ENCODE data around the gene ZBED2.

ZBED2 gene

GRCh38 chr3:111578867-111579266, 16.3 kb downstream of the ZBED2 start:
- Histone ChIP-seq H3K4me3 (ENCODE audit: low read depth, low read length) (no peak overlapping the region), H3K27ac (no peak overlapping the region), H3K9me3 (ENCODE audit: severe bottlenecking) (peaks cover 2% of the 10 kb centered on the region), H3K36me3 (no peaks in the 10 kb centered on the region), H3K27me3 (ENCODE audit: insufficient read depth, low read depth, severe bottlenecking) (no peaks in the 10 kb centered on the region)
- no peak for TF ChIP-seq CTCF (IDR thresholded peaks at IDR 0.05; ENCODE audit: low read depth, low read length)
- DNase-seq, result no peak

- Histone ChIP-seq H3K27ac (no peak overlapping the region), H3K27me3 (ENCODE audit: insufficient read depth, low read depth, severe bottlenecking) (no peaks in the 10 kb centered on the region), H3K4me3 (ENCODE audit: low read depth, low read length) (no peak overlapping the region), H3K9me3 (ENCODE audit: severe bottlenecking) (peaks cover 2% of the 10 kb centered on the region), H3K36me3 (no peaks in the 10 kb centered on the region)
- DNase-seq, result peak; percentile 22
- peak; percentile 52 for TF ChIP-seq CTCF (IDR thresholded peaks at IDR 0.05; ENCODE audit: low read depth, low read length)
Measured at GRCh38 chr3:111577798-111578685, 17.1 kb downstream of the ZBED2 start.

GRCh38 chr3:111577113-111577512, 18.0 kb downstream of the ZBED2 start:
- H3K9me3 ChIP-seq (ENCODE audit: severe bottlenecking), result peaks cover 2% of the 10 kb centered on the region
- H3K4me3 ChIP-seq (ENCODE audit: low read depth, low read length), result no peak overlapping the region
- DNase-seq, result no peak
- H3K27ac ChIP-seq, result no peak overlapping the region
- no peaks in the 10 kb centered on the region for H3K27me3 ChIP-seq (ENCODE audit: insufficient read depth, low read depth, severe bottlenecking)
- no peaks in the 10 kb centered on the region for H3K36me3 ChIP-seq
- no peak for TF ChIP-seq CTCF (IDR thresholded peaks at IDR 0.05; ENCODE audit: low read depth, low read length)

- TF ChIP-seq CTCF (IDR thresholded peaks at IDR 0.05; ENCODE audit: low read depth, low read length), result no peak
- no peak overlapping the region for H3K4me3 ChIP-seq (ENCODE audit: low read depth, low read length)
- no peak for DNase-seq
- no peaks in the 10 kb centered on the region for H3K27me3 ChIP-seq (ENCODE audit: insufficient read depth, low read depth, severe bottlenecking)
- no peak overlapping the region for H3K27ac ChIP-seq
- H3K36me3 ChIP-seq, result no peaks in the 10 kb centered on the region
- H3K9me3 ChIP-seq (ENCODE audit: severe bottlenecking), result no peaks in the 10 kb centered on the region
Measured at GRCh38 chr3:111571907-111572460, 23.2 kb downstream of the ZBED2 start.

- H3K36me3 ChIP-seq, result no peaks in the 10 kb centered on the region
- no peaks in the 10 kb centered on the region for H3K27me3 ChIP-seq (ENCODE audit: insufficient read depth, low read depth, severe bottlenecking)
- DNase-seq, result no peak
- H3K27ac ChIP-seq, result no peak overlapping the region
- H3K9me3 ChIP-seq (ENCODE audit: severe bottlenecking), result no peaks in the 10 kb centered on the region
- TF ChIP-seq CTCF (IDR thresholded peaks at IDR 0.05; ENCODE audit: low read depth, low read length), result no peak
- no peak overlapping the region for H3K4me3 ChIP-seq (ENCODE audit: low read depth, low read length)
Measured at GRCh38 chr3:111571282-111571681, 23.9 kb downstream of the ZBED2 start.
